Measurements from ENCODE around the gene NPHS1.

GRCh38 chr19:35816846-35817245 lies 35.5 kb downstream of the NPHS1 start:
- TF ChIP-seq CTCF (IDR thresholded peaks at IDR 0.05; ENCODE audit: low read length) = no peak
- no peak for TF ChIP-seq EZH2 (IDR thresholded peaks at IDR 0.05; ENCODE audit: borderline replicate concordance, low read length)
